GM21528 (cell line): Measurements from ENCODE around the gene VWA7.
A peak's percentile ranks its signal among the peaks of the same experiment; 100 is the strongest.

Experiments used
- ATAC-seq: cut with Tn5 transposase; IDR thresholded peaks from one replicate; pipeline ENCODE4 v1.9.1; 2021; ENCODE audit warnings: mild to moderate bottlenecking, moderate library complexity; ENCODE audit not compliant: unreplicated experiment, low FRiP score

The VWA7 gene

DNA sequence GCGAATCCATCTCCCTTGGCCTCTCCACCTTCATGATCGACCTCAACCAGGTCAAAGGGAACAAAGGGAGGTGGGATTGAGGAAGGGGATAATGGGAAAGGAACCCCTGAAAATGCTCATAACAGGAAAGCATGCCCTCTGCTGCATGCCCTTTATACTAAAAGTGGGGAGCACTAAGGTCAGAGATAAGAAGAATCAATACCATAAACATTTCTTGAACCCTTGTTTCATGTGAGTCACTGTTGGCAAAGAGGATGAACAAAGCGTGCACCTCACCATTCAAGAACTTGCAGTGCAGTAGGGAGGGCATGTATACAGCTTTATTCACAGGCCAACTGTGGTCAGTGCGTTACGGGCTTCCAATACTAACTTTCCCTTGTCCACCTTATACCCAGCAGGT is 16.3 kb downstream of the VWA7 start:
- no peak for ATAC-seq

DNA sequence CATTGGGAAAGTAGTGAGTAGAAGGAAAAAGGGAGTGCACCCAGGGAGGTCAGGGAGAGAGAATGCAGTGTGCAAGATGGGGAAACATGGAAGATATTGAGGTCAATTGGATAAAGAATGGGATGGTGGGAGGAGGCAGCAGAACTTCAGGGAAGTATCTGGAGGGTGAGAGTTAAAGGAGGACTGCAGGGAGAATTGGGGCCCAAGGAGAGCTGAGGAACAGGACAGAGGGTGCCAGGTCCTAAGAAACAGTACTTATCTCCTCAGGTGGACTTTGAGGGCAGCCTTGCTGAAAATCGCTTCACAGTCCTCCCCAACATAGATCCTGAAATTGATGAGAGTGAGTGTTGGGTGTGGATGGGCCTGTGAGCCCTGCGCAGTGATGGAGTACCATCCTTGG is 18.8 kb downstream of the VWA7 start:
- ATAC-seq, result no peak

GRCh38 chr6:31752739-31753319 is 24.3 kb downstream of the VWA7 start:
- no peak for ATAC-seq

- ATAC-seq, result no peak
These were observed 26.6 kb downstream of the VWA7 start for GRCh38 chr6:31750411-31751022.

DNA sequence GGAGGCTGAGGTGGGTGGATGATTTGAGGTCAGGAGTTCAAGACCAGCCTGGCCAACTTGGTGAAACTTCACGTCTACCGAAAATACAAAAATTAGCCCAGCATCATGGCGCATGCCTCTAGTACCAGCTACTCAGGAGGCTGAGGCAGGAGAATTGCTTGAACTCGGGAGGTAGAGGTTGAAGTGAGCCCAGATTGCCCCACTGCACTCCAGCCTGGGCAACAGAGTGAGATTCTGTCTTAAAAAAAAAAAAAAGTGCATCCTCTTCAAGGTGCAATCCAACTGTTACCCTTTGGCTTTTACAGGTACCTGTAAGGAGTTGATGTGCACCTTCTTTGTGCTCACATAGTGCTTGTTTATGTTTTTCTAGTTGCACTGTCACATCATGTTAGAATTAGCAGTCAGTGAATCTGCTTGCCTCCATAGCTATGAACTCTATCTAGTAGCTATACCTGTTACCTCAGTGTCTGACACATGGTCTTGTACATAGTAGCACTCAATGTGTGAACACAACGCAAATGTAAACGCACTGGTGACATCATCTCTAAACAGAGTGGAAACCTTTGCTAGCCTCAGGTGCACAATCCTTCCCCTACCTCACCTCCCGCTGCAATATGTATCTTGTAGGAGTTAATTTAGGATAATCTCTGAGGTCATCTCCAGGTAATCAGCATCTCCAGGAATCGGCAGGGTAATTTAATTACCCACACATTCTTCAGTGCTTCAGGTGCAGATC is 27.7 kb downstream of the VWA7 start:
- no peak for ATAC-seq

- no peak for ATAC-seq
These were observed 32.7 kb downstream of the VWA7 start for GRCh38 chr6:31744422-31744821.

- ATAC-seq, result no peak
These were observed 34.2 kb downstream of the VWA7 start for GRCh38 chr6:31742894-31743293.

GRCh38 chr6:31741815-31742214 is 35.3 kb downstream of the VWA7 start:
- ATAC-seq, result no peak

DNA sequence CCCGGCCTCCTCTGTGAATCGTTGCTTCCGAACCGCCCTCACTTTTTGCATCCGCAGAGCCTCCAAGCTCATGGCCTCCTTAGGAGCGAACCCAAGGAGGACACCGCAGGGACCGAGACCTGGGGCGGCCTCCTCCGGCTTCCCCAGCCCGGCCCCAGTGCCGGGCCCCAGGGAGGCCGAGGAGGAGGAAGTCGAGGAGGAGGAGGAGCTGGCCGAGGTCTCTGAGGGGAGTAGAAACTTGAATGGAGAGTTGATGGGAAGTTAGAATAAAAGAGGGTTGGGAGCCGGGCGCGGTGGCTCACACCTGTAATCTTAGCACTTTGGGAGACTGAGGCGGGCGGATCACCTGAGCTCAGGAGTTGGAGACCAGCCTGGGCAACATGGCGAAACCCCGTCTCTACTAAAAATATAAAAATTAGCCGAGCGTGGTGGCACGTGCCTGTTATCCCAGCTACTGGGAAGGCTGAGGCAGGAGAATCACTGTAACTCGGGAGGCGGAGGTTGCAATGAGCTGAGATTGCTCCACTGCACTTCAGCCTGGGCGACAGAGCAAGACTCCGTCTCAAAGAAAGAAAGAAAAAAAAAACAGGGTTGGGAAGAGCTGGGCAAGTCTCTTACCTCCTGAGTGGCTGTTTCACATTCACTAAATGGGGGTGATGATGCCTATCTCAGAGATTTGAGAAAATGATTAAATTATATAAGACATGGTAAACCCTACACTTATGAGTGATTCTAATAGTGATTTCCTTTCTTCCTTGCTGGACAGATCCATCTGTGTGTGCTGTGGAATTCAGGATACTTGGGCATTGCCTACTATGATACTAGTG is 36.5 kb downstream of the VWA7 start:
- no peak for ATAC-seq

DNA sequence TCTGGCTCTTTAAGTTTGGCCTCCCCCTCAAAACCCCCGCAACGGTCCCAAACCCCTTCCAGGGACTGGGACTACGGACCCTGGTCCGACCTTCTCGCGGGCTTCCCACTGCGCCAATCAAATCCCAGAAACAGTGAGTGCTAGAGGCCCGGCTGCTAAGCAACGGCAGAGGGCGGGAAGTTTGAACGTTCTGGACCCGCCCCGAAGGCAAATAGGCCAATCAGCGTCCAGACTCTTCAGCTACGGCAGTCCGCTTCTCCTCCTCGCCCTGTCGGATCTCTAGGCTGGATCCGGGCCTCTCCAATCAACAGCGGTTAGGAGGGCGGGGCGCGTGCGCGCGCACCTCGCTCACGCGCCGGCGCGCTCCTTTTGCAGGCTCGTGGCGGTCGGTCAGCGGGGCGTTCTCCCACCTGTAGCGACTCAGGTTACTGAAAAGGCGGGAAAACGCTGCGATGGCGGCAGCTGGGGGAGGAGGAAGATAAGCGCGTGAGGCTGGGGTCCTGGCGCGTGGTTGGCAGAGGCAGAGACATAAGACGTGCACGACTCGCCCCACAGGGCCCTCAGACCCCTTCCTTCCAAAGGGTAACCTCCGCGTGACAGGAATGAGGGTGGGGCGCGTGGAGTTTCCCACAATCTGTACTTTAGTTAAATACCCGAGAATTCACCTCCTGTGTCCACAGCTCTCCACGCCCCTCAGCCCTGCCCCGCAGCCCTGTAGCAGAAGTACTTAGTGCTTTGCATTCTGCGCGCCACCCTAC is 37.3 kb downstream of the VWA7 start, which contains the start of gene MSH5:
Gene MSH5 (plus strand): TSS at position 367 of the 758 bp plus-strand sequence. CDS start 462 bp downstream, outside the sequence.
- ATAC-seq, result peak; percentile 70

DNA sequence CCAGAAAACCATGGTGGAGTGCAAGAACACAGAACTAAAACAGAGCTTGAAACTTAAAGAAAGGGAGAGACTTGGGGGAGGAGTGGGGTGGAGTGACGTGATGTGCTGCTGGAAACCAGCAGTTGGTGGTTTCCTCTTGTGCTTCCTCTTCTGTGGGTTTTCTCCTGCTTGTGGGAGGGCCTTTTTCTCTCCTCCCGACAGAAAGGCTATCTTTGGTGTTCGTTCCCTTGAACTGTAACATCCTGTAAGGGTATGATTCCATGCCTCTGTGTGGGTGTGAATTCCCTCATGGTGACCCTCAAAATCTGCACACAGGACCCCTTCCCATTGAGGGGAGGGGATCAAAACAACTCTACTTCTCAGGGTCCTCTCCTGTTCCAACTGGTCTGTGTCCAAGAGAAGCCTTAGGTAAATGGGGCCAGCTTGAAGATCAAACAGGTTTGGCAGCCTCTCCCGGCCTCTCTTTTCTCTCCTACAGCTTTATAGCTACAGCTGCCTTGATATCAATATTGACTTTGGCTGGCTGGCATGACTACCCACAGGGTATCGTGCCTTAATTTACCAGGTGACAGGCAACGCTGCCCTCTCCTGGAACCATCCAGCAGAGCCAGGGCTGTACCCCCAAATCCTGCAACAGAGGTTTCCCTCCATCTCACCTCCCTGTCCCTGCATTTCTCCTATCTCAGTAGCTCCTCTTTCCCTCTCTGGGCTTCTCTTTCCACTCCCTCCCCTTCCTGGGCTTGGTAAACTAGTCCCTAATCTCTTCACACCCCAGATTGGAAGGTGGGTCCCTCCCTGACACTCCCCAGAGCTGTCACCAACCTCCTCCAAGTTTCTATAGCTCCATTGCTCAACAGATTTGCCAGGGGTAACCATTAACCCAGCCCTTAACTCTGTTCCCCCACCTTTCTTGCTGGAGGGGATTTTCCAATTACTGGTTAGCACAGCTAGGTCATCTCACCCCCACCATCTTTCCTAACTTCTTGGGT is 38.8 kb downstream of the VWA7 start:
- no peak for ATAC-seq

GRCh38 chr6:31737315-31737990 is 39.7 kb downstream of the VWA7 start:
- ATAC-seq, result no peak

- ATAC-seq, result no peak
These were observed 40.3 kb downstream of the VWA7 start for GRCh38 chr6:31736768-31737314.

- no peak for ATAC-seq
These were observed 40.9 kb downstream of the VWA7 start, which contains the start of gene CLIC1 for GRCh38 chr6:31736021-31736767. CLIC1 (minus strand) TSS chr6:31736530; CDS start chr6:31736300, 230 bp downstream.

GRCh38 chr6:31734821-31735406 is 42.2 kb downstream of the VWA7 start:
- ATAC-seq, result no peak

DNA sequence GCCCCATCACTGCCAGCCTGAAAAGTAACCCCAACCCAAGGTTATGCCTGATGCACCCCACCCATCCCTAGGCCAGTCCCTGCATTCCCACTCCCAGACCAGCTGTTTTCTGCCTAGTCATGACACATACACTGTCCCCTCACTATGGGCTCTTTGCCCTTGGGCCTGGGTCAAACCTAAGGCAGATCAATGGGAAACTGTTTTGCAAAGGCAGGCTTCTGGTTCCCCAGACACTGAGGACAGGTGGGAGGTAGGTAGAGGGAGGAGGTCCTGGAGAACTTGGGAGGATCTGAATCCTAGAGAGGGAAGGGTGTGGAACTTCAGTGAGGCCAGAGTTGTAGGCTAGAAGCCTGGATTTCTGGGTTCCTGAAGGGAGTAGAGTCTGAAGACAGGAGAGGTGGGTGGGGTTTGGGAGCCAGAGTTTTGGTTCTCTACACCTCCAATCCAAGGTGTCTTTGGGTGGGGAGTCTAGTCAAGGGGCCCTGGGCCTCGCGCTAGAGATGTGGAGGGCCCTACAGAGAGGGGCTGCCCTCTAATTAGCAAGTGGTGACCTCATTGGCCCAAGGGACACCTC is 42.8 kb downstream of the VWA7 start:
- no peak for ATAC-seq

GRCh38 chr6:31733734-31734133 is 43.4 kb downstream of the VWA7 start:
- ATAC-seq, result no peak
